NOMO-1 treated with dmso at 0.1 percent for 144 hours (cell line): ENCODE data around the gene SHISA4.
"Not testable (repeated sequence)": the region's sequence is repeated elsewhere in the genome, so short reads cannot be mapped to it uniquely, and the experiment has no call there.

Experiments used
- DNase-seq: peaks from one replicate; lab custom pipeline; 2025; ENCODE audit not compliant: unreplicated experiment; lab: John Stamatoyannopoulos, UW

The SHISA4 gene, protein sequence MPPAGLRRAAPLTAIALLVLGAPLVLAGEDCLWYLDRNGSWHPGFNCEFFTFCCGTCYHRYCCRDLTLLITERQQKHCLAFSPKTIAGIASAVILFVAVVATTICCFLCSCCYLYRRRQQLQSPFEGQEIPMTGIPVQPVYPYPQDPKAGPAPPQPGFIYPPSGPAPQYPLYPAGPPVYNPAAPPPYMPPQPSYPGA

DNA sequence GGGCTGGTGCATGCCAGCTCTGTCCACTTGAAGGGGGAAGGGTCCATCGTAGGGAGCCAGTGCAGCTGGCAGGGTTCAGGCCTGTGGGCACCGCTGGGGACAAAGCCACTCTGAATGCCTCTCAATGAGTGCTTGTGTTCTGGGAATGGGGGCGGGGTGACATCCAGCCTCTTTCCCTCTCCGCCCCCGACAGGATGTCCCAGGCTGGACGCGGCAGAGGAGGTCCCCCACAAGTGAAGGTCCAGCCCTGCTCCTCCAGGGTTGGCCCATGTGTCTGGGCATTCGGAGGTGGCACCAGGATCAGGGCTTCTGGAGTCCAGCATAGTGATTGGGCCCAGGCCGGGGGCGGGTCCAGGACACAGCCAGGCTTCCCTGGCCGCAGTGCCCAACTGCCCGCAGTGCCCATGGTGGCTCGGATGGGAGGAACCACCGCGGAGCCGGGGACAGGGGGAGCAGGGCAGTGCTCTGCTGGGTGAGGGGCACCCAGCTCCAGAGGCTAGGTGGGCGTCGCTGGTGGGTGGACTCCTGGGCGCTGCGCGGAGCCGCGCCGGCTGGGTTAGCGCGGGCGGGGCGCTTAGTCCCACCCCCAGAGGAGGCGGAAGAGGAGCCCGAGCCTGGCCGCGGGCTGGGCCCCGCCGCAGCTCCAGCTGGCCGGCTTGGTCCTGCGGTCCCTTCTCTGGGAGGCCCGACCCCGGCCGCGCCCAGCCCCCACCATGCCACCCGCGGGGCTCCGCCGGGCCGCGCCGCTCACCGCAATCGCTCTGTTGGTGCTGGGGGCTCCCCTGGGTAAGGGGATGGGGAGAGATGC, at the start of gene SHISA4:
Gene SHISA4, plus strand, starts transcription at position 617 of the 808 bp plus-strand sequence. Its CDS starts 97 bp downstream, at position 714.
- DNase-seq = no peak

DNA sequence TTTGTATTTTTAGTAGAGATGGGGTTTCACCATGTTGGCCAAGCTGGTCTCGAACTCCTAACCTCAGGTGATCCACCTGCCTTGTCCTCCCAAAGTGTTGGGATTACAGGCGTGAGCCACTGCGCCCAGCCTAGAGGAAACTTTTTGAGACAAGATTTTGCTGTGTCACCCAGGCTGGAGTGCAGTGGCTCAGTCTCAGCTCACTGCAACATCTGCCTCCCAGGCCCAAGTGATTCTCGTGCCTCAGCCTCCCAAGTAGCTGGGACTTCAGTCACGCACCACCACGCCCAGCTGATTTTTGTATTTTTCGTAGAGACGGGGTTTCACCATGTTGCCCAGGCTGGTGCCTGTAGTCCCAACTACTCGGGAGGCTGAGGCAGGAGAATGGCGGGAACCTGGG, 49.6 kb upstream of the SHISA4 start:
- DNase-seq = not testable (repeated sequence)

DNA sequence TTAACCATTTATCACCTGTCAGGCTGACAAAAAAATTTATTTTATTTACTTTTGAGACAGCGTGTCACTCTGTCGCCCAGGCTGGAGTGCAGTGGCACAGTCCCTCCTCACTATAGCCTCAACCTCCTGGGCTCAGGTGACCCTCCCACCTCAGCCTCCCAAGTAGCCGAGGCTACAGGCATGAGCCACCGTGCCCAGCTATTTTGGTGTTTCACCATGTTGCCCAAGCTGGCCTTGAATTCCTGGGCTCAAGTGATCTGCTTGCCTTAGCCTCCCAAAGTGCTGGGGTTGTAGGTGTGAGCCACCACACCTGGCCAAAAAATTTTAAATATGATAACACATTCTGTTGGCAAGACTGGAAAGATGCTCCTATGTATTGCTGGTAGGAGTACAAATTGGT, 48.6 kb upstream of the SHISA4 start:
- DNase-seq = no peak

DNA sequence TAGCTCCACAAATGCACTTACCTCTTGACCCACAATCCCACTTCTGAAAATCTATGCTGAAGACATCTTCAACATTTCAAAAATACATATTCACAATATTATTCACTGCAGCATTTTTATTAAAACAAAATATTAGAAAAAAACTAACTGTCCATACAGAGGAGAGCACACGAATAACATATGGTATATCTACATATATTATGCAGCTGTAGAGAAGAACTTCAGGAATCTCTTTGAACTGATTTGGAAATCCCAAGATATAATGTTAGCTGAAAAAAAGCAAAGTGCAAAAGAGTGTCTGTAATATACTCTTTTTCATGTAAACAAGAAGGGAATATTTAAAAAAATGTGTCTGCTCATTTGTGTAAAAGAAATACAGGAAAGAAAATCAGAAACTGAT, 48.2 kb upstream of the SHISA4 start:
- no peak for DNase-seq

DNA sequence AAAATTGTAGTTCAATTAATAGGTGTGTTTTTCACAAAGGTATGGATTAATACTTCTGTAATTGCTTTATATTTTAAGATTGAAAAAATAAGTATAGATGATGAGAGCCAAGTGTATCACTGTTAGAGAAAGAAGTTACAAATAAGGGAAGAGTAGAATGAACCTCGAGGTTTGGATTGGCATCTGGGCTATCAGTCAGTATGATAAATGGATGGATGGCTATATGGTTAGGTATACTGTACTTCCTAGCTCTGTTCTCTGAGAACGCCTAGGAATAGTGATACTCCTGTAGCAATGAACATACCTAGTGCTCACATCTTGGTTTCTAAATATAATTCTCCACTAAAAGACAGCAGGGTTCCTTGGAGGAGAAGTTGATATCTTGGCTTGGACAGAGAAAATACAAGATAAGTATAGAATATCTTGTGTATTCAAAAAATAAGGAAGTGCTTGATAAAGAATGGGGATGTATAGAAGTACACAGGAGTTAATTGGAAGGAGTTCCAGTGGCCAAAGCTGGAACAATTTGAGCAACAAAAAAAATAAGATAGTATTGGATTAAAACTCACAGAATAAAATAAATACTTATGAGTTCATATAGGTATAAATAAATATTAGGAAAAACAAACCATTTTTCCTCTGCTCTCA, 47.3 kb upstream of the SHISA4 start:
- peak; percentile 6 for DNase-seq

DNA sequence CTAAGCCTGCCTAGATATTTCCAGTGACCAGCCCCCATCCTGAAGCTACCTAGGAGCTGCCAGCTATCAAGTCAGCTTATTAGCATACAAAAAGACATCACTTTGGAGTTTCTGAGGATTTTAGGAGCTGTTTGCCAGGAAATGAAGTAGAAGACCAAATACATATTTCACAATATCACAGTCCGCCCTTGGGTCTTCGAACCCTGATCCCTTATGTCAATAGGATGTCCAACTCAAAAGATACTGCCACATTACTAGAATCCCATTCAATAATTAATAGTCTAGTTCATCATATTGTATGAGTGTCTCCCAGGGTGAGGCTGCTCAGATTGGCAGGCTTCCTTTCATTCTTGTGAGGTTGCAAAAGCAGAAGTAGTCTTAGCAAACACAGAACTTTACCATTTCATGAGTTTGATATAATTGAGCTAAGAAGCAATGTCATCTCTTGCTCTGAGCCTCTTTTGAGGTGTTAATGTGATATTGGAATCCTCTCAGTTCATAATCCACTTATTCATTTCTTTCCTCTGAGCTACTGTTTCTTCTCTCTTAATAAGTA, 46.1 kb upstream of the SHISA4 start:
- DNase-seq = no peak

DNA sequence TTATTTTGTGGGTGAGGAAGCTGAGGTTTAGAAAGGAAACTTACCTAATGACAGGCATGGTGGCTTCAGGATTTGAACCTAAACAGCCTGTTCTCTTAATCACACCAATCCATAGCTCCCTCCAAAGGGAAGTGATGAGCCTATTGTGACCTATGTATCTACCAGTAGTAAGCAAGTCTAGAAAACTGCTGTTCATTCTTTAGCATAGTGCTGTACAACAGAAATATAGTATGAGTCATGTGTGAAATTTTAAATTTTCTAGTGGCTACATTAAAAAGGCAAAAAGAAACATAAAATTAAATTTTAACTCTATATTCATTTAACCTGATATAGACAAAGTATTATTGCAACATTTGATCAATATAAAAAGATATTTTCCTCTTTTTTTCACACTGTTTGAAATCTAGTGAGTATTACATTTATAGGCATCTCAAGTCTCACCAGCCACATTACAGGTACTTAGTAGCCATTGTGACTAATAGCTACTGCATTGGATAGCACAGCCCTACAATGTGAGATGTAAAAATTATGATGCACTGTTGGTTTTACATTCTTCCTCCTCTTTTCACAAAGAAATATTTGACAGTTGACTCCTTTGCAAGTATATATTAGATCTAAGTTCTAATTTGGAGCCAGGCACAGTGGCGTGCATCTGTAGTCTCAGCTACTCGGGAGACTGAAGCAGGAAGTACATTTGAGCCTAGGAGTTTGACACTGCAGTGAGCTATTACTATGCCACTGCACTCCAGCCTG, 43.2 kb upstream of the SHISA4 start:
- no peak for DNase-seq

DNA sequence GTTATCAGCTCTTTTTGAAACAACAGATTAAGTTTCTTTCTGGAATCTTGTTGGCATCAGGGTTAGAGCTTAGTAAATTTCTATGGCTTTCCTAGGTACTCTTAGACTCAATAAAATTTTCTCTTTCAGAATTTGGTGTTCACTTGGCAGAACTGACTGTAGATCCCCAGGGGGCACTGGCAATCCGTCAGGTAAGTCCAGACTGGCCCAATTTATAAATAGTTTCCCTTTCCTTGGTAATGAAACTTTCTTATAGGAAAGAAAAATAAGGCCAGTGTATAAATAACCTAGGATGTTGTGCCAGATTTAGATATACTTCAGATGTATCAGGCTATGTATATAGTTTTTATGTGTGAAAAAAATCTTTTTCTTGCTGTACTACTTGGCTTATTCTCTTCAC, 41.5 kb upstream of the SHISA4 start:
- no peak for DNase-seq

DNA sequence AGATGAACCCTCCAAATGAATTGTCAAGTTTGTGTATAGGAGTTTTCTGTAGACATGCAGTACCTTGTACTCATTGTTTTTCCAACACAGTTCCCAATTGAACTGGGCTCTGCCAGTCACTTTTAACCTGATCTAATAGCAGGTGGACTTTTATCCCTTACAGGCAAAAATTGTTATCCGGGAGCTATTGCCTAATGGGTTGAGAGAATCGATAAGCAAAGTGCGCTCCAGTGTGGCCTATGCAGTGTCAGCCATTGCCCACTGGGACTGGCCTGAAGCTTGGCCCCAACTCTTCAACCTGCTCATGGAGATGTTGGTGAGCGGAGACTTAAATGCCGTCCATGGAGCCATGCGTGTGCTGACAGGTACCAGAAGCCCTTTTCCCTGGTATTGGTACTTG, 40.5 kb upstream of the SHISA4 start:
- DNase-seq = no peak

DNA sequence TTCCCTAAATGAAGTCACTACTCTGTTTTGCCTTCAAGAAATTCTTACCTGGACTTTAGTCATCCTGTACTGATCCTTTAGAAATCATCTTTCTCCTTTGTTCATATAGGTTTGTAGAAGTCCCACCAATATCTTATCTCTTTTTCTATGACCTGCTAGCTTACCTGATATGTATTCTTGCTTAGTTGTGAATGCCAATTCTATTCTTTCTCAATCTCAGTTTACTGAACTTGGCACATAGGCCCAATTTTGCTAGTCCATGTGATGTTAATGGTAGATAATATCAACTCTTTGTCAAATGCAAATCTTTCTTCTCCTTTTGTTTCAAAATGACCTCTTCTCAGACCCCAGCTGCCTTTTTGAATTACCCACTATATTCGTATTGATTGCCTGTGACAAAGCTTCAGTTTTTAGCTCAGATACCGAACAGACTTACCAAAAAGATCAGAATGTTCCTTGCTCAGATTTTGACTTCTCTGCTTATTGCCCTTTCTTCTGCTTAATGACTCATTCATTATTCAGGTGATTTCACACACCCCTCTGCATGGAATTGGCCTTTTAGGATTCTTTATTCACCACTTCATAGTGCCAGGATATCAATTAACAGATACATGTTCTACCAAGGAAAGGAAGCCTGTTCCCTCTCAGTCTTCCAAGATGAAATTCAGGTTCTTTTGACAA, 39.2 kb upstream of the SHISA4 start:
- no peak for DNase-seq

DNA sequence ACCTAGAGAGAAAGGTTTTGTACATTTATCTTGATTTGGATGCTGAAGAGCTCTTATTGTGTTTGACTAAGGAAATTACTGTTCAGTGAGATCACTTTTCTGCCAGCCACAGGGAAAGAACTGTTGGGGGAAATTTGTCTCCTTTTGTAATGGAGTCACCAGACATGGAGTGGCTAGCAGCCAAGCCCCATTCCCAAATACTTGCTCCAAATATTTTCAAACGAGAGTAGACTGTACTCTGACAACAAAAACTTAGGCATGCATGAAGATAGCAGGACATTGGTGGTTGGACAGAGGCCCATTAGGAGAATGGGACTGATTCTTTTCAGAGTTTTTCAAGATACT, 38.7 kb upstream of the SHISA4 start:
- no peak for DNase-seq

DNA sequence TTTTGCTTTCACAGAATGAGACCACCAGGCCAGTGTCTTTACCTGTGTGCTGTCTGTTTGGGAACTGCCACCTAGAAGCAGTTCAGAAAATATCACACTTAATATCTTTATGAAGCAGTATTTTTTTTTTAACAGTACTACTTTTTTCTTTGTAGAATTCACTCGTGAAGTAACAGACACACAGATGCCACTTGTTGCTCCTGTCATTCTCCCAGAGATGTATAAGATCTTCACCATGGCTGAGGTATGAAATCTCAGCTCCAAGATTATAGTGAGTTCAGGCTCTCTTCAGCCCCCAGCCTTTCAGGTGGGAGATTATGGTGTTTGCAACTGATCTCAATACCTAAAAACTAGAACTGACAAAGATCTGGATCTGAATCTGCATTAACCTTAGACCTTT, 36.7 kb upstream of the SHISA4 start:
- no peak for DNase-seq

DNA sequence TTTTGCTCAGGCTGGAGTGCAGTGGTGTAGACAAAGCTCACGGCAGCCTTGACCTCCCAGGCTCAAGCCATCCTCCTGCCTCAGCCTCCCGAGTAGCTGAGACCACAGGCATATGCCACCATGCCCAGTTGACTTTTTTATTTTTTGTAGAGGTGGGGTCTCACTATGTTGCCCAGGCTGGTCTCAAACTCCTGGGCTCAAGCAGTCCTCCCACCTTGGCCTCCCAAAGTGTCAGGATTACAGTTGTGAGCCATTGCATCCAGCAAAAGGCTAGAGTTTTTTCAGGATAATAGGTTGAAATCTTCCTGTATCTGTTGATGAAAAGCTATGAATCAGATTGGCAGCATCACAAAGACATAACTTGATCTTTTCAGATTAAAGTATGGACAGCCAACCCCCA, 32.0 kb upstream of the SHISA4 start:
- not testable (repeated sequence) for DNase-seq

DNA sequence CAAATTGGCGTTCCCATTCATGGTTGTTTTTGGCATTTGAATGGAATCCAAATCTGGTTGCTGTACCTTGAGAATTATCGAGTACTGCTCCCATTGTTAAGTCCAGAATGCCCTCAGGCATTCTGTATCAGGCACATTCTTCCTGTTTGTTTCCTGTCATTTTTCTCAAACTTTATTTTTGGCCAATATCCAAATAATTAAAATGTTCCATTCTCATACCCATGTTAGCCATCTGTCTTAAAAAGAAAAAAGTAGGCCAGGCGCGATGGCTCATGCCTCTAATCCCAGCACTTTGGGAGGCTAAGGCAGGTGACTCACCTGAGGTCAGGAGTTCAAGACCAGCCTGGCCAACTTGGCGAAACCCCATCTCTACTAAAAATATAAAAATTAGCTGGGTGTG, 29.3 kb upstream of the SHISA4 start:
- DNase-seq = no peak

DNA sequence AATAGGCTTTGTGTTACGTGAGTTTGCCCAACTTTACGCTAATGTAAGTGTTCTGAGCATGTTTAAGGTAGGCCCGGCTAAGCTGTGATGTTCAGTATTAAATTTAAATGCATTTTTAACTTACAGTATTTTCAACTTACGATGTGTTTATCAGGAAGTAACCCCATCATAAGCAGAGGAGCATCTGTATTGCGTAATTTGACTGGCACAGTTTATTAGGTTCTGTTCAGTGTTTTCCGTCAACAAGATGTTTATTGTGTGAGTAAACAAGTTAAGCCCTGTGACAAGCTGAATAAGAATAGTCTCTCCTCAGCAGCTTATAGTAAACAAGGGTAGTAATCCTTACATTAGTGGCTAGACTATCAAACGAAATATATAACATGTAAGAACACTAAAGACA, 27.2 kb upstream of the SHISA4 start:
- DNase-seq = no peak

DNA sequence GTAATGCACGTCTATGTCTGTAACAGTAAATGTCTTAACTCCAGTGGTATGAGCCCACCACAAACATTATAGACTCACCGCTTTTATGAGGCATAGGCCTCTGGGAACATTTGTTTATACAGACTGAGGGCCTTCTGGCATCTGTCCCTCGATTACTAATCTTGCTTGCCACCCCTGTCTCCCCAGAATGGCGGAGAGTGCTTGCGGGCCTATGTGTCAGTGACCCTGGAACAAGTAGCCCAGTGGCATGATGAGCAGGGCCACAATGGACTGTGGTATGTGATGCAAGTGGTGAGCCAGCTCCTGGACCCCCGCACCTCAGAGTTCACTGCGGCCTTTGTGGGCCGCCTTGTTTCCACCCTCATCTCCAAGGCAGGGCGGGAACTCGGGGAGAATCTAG, 18.3 kb upstream of the SHISA4 start:
- DNase-seq = no peak

DNA sequence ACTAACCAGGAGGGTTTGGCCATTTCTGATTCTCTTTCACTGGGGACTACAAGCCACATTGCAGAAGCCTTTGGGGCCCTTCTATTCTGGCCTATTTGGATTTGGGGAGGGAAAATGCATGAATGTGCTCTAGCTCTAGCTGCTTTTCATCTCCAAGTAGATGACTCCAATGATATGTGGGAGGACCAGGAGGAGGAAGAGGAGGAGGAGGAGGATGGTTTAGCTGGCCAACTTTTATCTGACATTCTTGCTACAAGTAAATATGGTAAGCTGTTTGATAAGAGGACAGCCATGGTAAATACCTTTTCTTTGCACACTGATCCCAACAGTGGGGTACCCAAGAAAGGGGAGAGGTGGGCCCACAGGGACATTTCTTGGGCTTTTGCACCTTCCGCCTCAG, 14.0 kb upstream of the SHISA4 start:
- no peak for DNase-seq

DNA sequence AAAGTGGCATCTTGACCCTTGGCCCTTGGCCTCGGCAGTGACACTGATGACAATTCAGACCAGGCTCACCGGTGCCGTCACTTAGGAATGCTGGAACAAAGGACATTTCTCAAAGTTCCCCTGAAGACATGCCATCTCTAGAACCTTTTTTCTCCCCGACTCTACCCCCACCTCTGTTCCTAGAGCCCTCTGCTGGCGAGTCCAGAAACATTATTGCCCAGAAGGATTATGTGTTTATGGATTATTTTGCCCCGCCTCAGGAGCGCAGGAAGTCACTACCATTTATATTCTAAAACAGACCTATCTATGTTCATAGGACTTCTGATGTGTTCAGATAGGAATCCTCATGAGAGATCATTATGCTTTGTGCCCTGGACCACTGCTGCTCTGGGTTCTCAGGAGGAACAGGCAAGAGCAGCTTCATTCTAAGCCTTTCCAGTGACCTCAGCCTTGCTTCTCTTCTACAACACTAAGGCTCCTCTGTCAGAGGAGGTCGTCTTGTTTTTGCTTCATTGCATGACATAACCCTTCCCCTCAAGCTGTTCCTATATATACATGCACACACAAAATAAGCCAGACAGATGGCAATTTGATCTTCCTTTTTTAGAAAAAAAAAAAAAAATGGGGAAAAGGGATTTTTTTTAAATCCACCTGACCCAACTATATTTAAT, 12.4 kb upstream of the SHISA4 start:
- DNase-seq = no peak

DNA sequence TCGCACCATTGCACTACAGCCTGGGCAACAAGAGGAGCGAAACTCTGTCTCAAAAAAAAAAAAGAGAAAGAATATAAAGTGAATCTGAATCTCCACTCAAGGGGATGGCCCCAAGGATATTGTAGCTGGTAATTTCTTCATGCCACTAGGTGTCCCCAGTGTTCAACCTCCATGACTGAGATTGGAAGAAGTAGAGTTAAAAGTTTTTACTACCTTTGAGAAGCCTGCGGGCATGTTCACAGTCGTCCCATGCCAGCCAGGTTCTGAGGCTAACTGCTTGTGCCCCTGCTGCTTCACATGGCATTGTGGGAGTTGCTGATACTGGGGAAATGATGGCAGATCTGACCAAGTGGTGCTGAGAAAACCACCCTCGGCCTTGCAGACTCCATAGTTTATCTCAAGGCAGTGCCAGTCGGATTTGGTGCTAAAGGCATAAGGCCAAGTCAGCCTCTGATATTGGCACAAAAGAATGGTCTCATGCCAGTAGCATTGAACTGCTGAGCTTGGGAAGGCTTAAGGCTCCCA, 10.8 kb upstream of the SHISA4 start:
- no peak for DNase-seq
